ENCODE results near the gene DRAM1. TPM values are rescaled to one million over a fixed set of nuclear protein-coding genes. Genes with fewer than 3 reads are reported as not detected.

The DRAM1 gene
- polyA plus RNA-seq, 1 donor (not counting 4 experiments of a cell fraction or from before 2014, with no cell fraction given), result 21.7 TPM

- DNase-seq (ENCODE audit: low read depth, low spot score), result no peak
- dilution Hi-C loops (cut with MboI; ENCODE audit: extremely low pct_ligation_motif_present, low sequenced_read_pairs), result no loop called here
Observed at GRCh38 chr12:101832030-101832429, 45.4 kb upstream of the DRAM1 start.

DNA sequence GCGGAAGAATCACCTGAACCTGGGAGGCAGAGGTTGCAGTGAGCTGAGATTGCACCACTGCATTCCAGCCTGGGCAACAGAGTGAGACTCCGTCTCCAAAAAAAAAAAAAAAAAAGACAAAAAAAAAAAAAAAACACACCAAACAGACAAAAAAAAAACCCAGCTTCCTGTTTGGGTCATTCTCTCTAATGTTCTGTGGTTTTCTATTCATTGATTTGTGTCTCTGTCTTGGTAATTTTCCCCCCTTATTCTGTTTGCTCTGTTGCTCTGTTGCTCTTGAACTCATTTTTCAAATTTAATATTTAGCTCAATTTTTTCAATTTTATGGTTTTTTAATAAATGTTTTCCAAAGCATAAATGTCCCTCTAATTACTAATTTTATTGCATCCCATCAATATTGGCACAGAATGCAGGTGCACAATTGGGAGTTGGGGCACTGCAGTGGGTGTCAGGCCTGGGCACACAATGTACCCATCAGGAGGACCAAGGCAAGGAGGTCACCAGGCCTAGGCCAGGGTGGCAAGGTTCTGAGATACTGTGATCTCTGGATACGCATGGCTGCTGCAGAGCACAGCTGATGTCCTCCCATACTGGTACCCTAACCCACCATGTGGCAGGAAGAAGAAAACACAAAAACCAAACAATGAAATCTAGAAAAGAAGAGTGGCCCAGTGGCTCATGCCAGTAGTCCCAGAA, 38.6 kb upstream of the DRAM1 start:
- no peaks in the 10 kb centered on the region for H4K20me1 ChIP-seq (ENCODE audit: control insufficient read depth, extremely low read depth, insufficient read depth, low read length)
- H3K9me1 ChIP-seq (ENCODE audit: control insufficient read depth, extremely low read depth, insufficient read depth, low read length), result no peaks in the 10 kb centered on the region
- no peaks in the 10 kb centered on the region for H3K27me3 ChIP-seq (ENCODE audit: control insufficient read depth, extremely low read depth, insufficient read depth, low read length)
- no peak overlapping the region for H3K4me2 ChIP-seq (ENCODE audit: control insufficient read depth, extremely low read depth, insufficient read depth, low read depth, low read length)
- H3K27ac ChIP-seq (ENCODE audit: control insufficient read depth, insufficient read depth, low read length), result no peak overlapping the region
- DNase-seq (ENCODE audit: low read depth, low spot score), result no peak
- H3K9ac ChIP-seq (ENCODE audit: control insufficient read depth, extremely low read depth, insufficient read depth, low read length), result no peak overlapping the region
- FAIRE-seq, result no peak
- no peaks in the 10 kb centered on the region for H3K9me3 ChIP-seq (ENCODE audit: control insufficient read depth, low read depth, low read length)
- no peaks in the 10 kb centered on the region for H3K79me2 ChIP-seq (ENCODE audit: control insufficient read depth, insufficient read depth, low read length)
- no peak overlapping the region for H3K4me3 ChIP-seq (ENCODE audit: control insufficient read depth in 2 of 3, extremely low read depth in 1 of 3, insufficient read depth in 2 of 3, low read depth in 1 of 3, low read length in 3 of 3)
- dilution Hi-C loops (cut with MboI; ENCODE audit: extremely low pct_ligation_motif_present, low sequenced_read_pairs), result no loop called here
- no peak for TF ChIP-seq EZH2 (IDR thresholded peaks at IDR 0.05; ENCODE audit: low read length)
- TF ChIP-seq, protein P1, sequence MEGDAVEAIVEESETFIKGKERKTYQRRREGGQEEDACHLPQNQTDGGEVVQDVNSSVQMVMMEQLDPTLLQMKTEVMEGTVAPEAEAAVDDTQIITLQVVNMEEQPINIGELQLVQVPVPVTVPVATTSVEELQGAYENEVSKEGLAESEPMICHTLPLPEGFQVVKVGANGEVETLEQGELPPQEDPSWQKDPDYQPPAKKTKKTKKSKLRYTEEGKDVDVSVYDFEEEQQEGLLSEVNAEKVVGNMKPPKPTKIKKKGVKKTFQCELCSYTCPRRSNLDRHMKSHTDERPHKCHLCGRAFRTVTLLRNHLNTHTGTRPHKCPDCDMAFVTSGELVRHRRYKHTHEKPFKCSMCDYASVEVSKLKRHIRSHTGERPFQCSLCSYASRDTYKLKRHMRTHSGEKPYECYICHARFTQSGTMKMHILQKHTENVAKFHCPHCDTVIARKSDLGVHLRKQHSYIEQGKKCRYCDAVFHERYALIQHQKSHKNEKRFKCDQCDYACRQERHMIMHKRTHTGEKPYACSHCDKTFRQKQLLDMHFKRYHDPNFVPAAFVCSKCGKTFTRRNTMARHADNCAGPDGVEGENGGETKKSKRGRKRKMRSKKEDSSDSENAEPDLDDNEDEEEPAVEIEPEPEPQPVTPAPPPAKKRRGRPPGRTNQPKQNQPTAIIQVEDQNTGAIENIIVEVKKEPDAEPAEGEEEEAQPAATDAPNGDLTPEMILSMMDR (optimal IDR thresholded peaks at IDR 0.05 in 1 of 3, IDR thresholded peaks at IDR 0.05 in 1 of 3, conservative IDR thresholded peaks at IDR 0.05 in 1 of 3; ENCODE audit: extremely low read depth in 1 of 3, insufficient read depth in 2 of 3, low read length in 3 of 3), result no peak
- H2AFZ ChIP-seq (ENCODE audit: control insufficient read depth, low read length), result no peak overlapping the region
- no peaks in the 10 kb centered on the region for H3K36me3 ChIP-seq (ENCODE audit: control insufficient read depth in 2 of 2, extremely low read depth in 1 of 2, insufficient read depth in 2 of 2, low read length in 2 of 2)
- H3K4me1 ChIP-seq (ENCODE audit: control insufficient read depth, extremely low read depth, insufficient read depth, low read length), result peaks cover 6% of the 10 kb centered on the region

More at GRCh38 chr12:101832030-101832429, 45.4 kb upstream of the DRAM1 start:
- Histone ChIP-seq H3K79me2 (ENCODE audit: control insufficient read depth, insufficient read depth, low read length) (peaks cover 20% of the 10 kb centered on the region), H3K4me1 (ENCODE audit: control insufficient read depth, extremely low read depth, insufficient read depth, low read length) (peaks cover 14% of the 10 kb centered on the region), H3K9ac (ENCODE audit: control insufficient read depth, extremely low read depth, insufficient read depth, low read length) (no peak overlapping the region), H3K36me3 (ENCODE audit: control insufficient read depth in 2 of 2, extremely low read depth in 1 of 2, insufficient read depth in 2 of 2, low read length in 2 of 2) (no peaks in the 10 kb centered on the region), H3K27me3 (ENCODE audit: control insufficient read depth, extremely low read depth, insufficient read depth, low read length) (no peaks in the 10 kb centered on the region), H3K4me2 (ENCODE audit: control insufficient read depth, extremely low read depth, insufficient read depth, low read depth, low read length) (no peak overlapping the region), H3K9me1 (ENCODE audit: control insufficient read depth, extremely low read depth, insufficient read depth, low read length) (no peaks in the 10 kb centered on the region), H3K27ac (ENCODE audit: control insufficient read depth, insufficient read depth, low read length) (no peak overlapping the region), H3K9me3 (ENCODE audit: control insufficient read depth, low read depth, low read length) (no peaks in the 10 kb centered on the region), H4K20me1 (ENCODE audit: control insufficient read depth, extremely low read depth, insufficient read depth, low read length) (no peaks in the 10 kb centered on the region), H2AFZ (ENCODE audit: control insufficient read depth, low read length) (peak overlapping the region; percentile 7), H3K4me3 (ENCODE audit: control insufficient read depth in 2 of 3, extremely low read depth in 1 of 3, insufficient read depth in 2 of 3, low read depth in 1 of 3, low read length in 3 of 3) (no peak overlapping the region)
- no peak for TF ChIP-seq EZH2 (IDR thresholded peaks at IDR 0.05; ENCODE audit: low read length)
- TF ChIP-seq, protein P1 (optimal IDR thresholded peaks at IDR 0.05 in 1 of 3, IDR thresholded peaks at IDR 0.05 in 1 of 3, conservative IDR thresholded peaks at IDR 0.05 in 1 of 3; ENCODE audit: extremely low read depth in 1 of 3, insufficient read depth in 2 of 3, low read length in 3 of 3), result no peak
- no peak for FAIRE-seq

Data from keratinocyte (primary cell).